A549 (cell line): Measurements from ENCODE around the gene COG8. TPM values are rescaled to one million over a fixed set of nuclear protein-coding genes. Genes with fewer than 3 reads are reported as not detected.
A peak's percentile ranks its signal among the peaks of the same experiment; 100 is the strongest.

Source experiments
- ATAC-seq, 2 experiments: fragments of 200-7000 bp in 1 of 2; fragments of >200 bp in 1 of 2; cut with Nextera tagmentation in 1 of 2; cut with Tn5 transposase in 1 of 2; 3 replicates each; pipeline versions ENCODE4 v1.8.0 to v1.9.1; 2018 to 2020; ENCODE audit warnings: mild to moderate bottlenecking in 1 of 2, moderate library complexity in 1 of 2
- CTCF ChIA-PET: fragments of 300-600 bp; sonication (Branson Sonifier 250); formaldehyde crosslinking; extraction: SDS; loops from one replicate; lab custom pipeline; 2021; ENCODE audit warnings: antibody characterized with exemption, inconsistent platforms; lab: Yijun Ruan, JAX
- POLR2A ChIA-PET: fragments of 350-600 bp; formaldehyde crosslinking; extraction: SDS; loops from one replicate; lab custom pipeline; 2021; ENCODE audit warnings: antibody characterized with exemption, inconsistent platforms; lab: Yijun Ruan, JAX
- DNase-seq, 2 experiments: peaks; one replicate each; pipeline versions ENCODE4 v3.0.0 to v3.0.0-alpha.2; 2011 to 2016; ENCODE audit warnings: low read depth in 1 of 2, low spot score in 1 of 2
- FAIRE-seq: peaks from 2 replicates; lab custom pipeline; 2011; peaks lifted over from hg19 to GRCh38; lab: Jason Lieb, UNC
- H3K27ac ChIP-seq, 2 experiments: fragments of >200 bp; sonication (Bioruptor Twin); formaldehyde crosslinking; 3 replicates each; pipeline ENCODE4 v1.5.1; 2016 to 2017
- H3K4me1 ChIP-seq: fragments of >200 bp; sonication (Bioruptor Twin); formaldehyde crosslinking; 3 replicates; pipeline ENCODE4 v1.6.1; 2016
- H3K4me2 ChIP-seq: fragments of >200 bp; sonication (Bioruptor Twin); formaldehyde crosslinking; 3 replicates; pipeline ENCODE4 v1.6.1; 2016
- H3K4me3 ChIP-seq: fragments of >200 bp; sonication (Bioruptor Twin); formaldehyde crosslinking; 3 replicates; pipeline ENCODE4 v1.5.1; 2016
- H3K9me3 ChIP-seq: fragments of >200 bp; sonication (Bioruptor Twin); formaldehyde crosslinking; 3 replicates; pipeline ENCODE4 v1.6.1; 2016
- BHLHE40 ChIP-seq: IDR thresholded peaks from 2 replicates; pipeline ENCODE4 v1.6.1; 2012; ENCODE audit warnings: low read depth, low read length, inconsistent platforms
- CBX2 ChIP-seq: fragments of 200-600 bp; sonication (generic); IDR thresholded peaks from 2 replicates; pipeline ENCODE4 v1.6.1; 2016; ENCODE audit warnings: low read depth, mild to moderate bottlenecking, borderline replicate concordance
- CHD2 ChIP-seq: fragments of 150-350 bp; IDR thresholded peaks from 2 replicates; pipeline ENCODE4 v1.6.1; 2014; ENCODE audit warnings: low read length; ENCODE audit not compliant: partially characterized antibody
- CHD4 ChIP-seq: fragments of 200-600 bp; sonication (generic); IDR thresholded peaks from 2 replicates; pipeline ENCODE4 v1.6.1; 2016; ENCODE audit warnings: antibody characterized with exemption, mild to moderate bottlenecking, borderline replicate concordance
- EHF ChIP-seq: fragments of 250-450 bp; sonication (Bioruptor Pico); IDR thresholded peaks from 2 replicates; pipeline ENCODE4 v1.5.0; 2020; ENCODE audit warnings: mild to moderate bottlenecking
- EHMT2 ChIP-seq: fragments of 200-600 bp; sonication (generic); IDR thresholded peaks from 2 replicates; pipeline ENCODE4 v1.6.1; 2016; ENCODE audit warnings: antibody characterized with exemption, low read depth, mild to moderate bottlenecking, moderate library complexity
- EP300 ChIP-seq, 2 experiments: fragments of >200 bp; sonication (Bioruptor Twin); formaldehyde crosslinking; IDR thresholded peaks; 2 replicates in 1 of 2; 3 replicates in 1 of 2; pipeline ENCODE4 v1.6.1; 2016 to 2017
- FOSL2 ChIP-seq, 2 experiments: fragments of 450-650 bp in 1 of 2; fragments of >200 bp in 1 of 2; sonication (Bioruptor Twin) in 1 of 2; formaldehyde crosslinking; IDR thresholded peaks; 2 replicates each; pipeline versions ENCODE4 v1.5.0 to v1.6.1; 2016 to 2020; ENCODE audit warnings: mild to moderate bottlenecking in 1 of 2, moderate library complexity in 1 of 2
- HDAC2 ChIP-seq: fragments of 200-600 bp; sonication (generic); IDR thresholded peaks from 2 replicates; pipeline ENCODE4 v1.6.1; 2016
- HOXA7 ChIP-seq: fragments of 250-450 bp; sonication (Bioruptor Pico); IDR thresholded peaks from 2 replicates; pipeline ENCODE4 v1.5.0; 2020; ENCODE audit warnings: mild to moderate bottlenecking, moderate library complexity
- JUNB ChIP-seq: fragments of >200 bp; sonication (Bioruptor Twin); formaldehyde crosslinking; IDR thresholded peaks from 2 replicates; pipeline ENCODE4 v1.6.1; 2016
- MAFK ChIP-seq: fragments of 450-650 bp; IDR thresholded peaks from 2 replicates; pipeline ENCODE4 v1.6.1; 2014; ENCODE audit not compliant: partially characterized antibody
- MYC ChIP-seq: IDR thresholded peaks from 2 replicates; pipeline ENCODE4 v1.6.1; 2012; ENCODE audit warnings: mild to moderate bottlenecking, inconsistent platforms, low read length, improper control_type of control experiment, borderline replicate concordance
- NPAS2 ChIP-seq: fragments of 250-450 bp; sonication (Bioruptor Pico); IDR thresholded peaks from 2 replicates; pipeline ENCODE4 v1.8.0; 2022; ENCODE audit warnings: mild to moderate bottlenecking, moderate library complexity, borderline replicate concordance
- PHF8 ChIP-seq: fragments of 200-600 bp; sonication (generic); IDR thresholded peaks from 2 replicates; pipeline ENCODE4 v1.6.1; 2016; ENCODE audit warnings: low read depth, mild to moderate bottlenecking, antibody characterized with exemption, moderate library complexity, borderline replicate concordance
- POLR2A ChIP-seq: IDR thresholded peaks from 2 replicates; pipeline ENCODE4 v1.6.1; 2012; ENCODE audit warnings: mild to moderate bottlenecking, low read length
- RFX5 ChIP-seq: fragments of 450-650 bp; IDR thresholded peaks from 2 replicates; pipeline ENCODE4 v1.7.1; 2014; ENCODE audit warnings: antibody characterized with exemption, mild to moderate bottlenecking, moderate library complexity
- SMC3 ChIP-seq: fragments of >200 bp; sonication (Bioruptor Twin); formaldehyde crosslinking; IDR thresholded peaks from 3 replicates; pipeline ENCODE4 v1.6.1; 2018; ENCODE audit warnings: inconsistent platforms
- SREBF2 ChIP-seq: fragments of 450-650 bp; IDR thresholded peaks from 2 replicates; pipeline ENCODE4 v1.6.1; 2014; ENCODE audit warnings: mild to moderate bottlenecking, moderate library complexity
- ZC3H11A ChIP-seq: fragments of 450-650 bp; IDR thresholded peaks from 2 replicates; pipeline ENCODE4 v1.6.1; 2014; ENCODE audit warnings: antibody characterized with exemption, mild to moderate bottlenecking
- WGBS: methylation state at CpG from one replicate; pipeline ENCODE4 v1.1.6; 2017; ENCODE audit errors: missing lambda C conversion rate; 5-methylcytosine and 5-hydroxymethylcytosine counted together
- polyA plus RNA-seq, 4 experiments: library from polyadenylated mRNA; depleted of rRNA in 3 of 4; stranded (reverse); fragments of >200 nt; fragmentation: RNase III in 1 of 4; extraction: RNeasy Plus Mini Kit Qiagen cat#74134 plus additional on column Dnase treatment in 1 of 4; gene quantifications; 2 replicates in 3 of 4; 3 replicates in 1 of 4; pipeline ENCODE4 v1.2.3, GENCODE V29; 2011 to 2017
- TF ChIP-seq, protein P1 (sequence below): IDR thresholded peaks from 2 replicates; pipeline ENCODE4 v1.6.1; 2012; ENCODE audit warnings: low read depth, borderline replicate concordance
- TF ChIP-seq, protein P2 (sequence below): fragments of 250-450 bp; sonication (Bioruptor Pico); IDR thresholded peaks from 2 replicates; pipeline ENCODE4 v1.5.0; 2020; ENCODE audit warnings: low read depth, mild to moderate bottlenecking, moderate library complexity

Gene COG8
- polyA plus RNA-seq, 2 of the 4 experiments (the other 2 are of a cell fraction), result 21.4 to 24.3 TPM

DNA sequence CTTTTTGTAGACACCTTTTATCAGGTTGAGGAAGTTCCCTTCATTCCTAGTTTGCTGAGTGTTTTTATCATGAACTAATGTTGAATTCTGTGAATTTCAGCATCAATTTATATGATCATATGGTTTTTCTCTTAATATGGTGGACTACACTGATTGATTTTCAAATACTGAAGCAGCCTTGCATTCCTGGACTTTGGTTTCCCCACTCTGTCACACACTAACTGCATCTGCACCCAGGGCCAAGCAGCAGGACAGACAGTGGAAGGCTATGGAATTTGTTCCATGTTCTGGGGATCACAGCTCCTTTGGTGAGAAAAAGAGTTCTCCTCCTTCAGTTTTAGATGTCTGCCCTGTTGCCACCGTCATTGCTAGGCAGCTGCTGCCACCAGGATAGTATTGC lies 38.7 kb upstream of the COG8 start:
- no peak overlapping the region for H3K27ac ChIP-seq
- H3K9me3 ChIP-seq, result no peaks in the 10 kb centered on the region
- no peak overlapping the region for H3K4me3 ChIP-seq
- POLR2A ChIA-PET, result no interaction called here
- CTCF ChIA-PET, result interaction anchor here (1.5 kb wide), 1 partner anchor 12 kb away, joined by 3 read pairs; no protein-coding TSS in a partner anchor
- ATAC-seq, result no peak
- no peak for TF ChIP-seq EHF
- no peak for TF ChIP-seq JUNB
- TF ChIP-seq, protein P1, sequence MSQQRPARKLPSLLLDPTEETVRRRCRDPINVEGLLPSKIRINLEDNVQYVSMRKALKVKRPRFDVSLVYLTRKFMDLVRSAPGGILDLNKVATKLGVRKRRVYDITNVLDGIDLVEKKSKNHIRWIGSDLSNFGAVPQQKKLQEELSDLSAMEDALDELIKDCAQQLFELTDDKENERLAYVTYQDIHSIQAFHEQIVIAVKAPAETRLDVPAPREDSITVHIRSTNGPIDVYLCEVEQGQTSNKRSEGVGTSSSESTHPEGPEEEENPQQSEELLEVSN, result no peak
- no peak for TF ChIP-seq SREBF2
- no peak for TF ChIP-seq HOXA7
- no peak for TF ChIP-seq CHD4
- no peak for TF ChIP-seq MYC
- no peak for TF ChIP-seq SMC3
- TF ChIP-seq POLR2A, result no peak
- no peak for TF ChIP-seq NPAS2 (CRISPR knock-in tag)
- no peak for TF ChIP-seq CBX2
- TF ChIP-seq EP300 (IDR thresholded peaks at IDR 0.05), result no peak
- no peak for TF ChIP-seq FOSL2 (IDR thresholded peaks at IDR 0.05)
- no peak for TF ChIP-seq FOSL2 (CRISPR knock-in tag; IDR thresholded peaks at IDR 0.05)
- no peak for TF ChIP-seq RFX5
- TF ChIP-seq MAFK, result no peak
- no peak overlapping the region for H3K4me2 ChIP-seq
- no peak for DNase-seq
- WGBS, result 82% methylated on average over 1 of the region's 1 CpG
- no peak for FAIRE-seq
- no peaks in the 10 kb centered on the region for H3K4me1 ChIP-seq

DNA sequence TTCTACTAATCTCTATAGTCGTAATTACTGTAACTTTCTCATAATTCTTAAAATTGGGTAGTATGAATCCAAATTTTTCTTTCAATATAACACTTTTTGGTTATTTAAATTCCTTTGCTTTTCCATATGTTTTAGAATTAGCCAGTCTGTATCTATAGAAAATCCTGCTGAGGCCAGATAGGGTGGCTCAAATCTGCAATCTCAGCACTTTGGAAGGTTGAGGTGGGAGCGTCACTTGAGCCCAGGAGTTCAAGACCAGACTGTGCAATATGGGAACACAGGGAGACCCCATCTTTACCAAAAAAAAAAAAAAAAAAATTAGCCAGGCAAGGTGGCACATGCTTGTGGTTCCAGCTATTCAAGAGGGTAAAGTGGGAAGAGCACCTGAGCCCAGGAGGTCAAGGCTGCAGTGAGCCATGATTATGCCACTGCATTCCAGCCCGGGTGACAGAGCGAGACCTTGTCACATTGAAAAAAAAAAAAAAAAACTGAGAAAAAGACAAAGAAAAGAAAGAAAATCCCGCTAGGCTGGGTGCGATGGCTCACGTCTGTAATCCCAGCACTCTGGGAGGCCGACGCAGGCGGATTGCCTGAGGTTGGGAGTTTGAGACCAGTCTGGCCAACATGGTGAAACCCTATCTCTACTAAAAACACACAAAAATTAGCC lies 37.2 kb upstream of the COG8 start:
- DNase-seq (no peak), FAIRE-seq (no peak), ATAC-seq (no peak)
- Histone ChIP-seq H3K4me1 (no peaks in the 10 kb centered on the region), H3K9me3 (no peaks in the 10 kb centered on the region), H3K27ac (no peak overlapping the region), H3K4me2 (no peak overlapping the region), H3K4me3 (no peak overlapping the region)
- 93% methylated on average over 10 of the region's 10 CpGs for WGBS
- TF ChIP-seq MAFK (peak; percentile 91), EHF (no peak)
- POLR2A ChIA-PET, result interaction anchor here (0.5 kb wide), 1 partner anchor 17 kb away, joined by 6 read pairs; no protein-coding TSS in a partner anchor
- CTCF ChIA-PET, result interaction anchor here (0.6 to 0.7 kb wide), 2 partner anchors 30 to 226 kb away, joined by 3 read pairs; no protein-coding TSS in a partner anchor

DNA sequence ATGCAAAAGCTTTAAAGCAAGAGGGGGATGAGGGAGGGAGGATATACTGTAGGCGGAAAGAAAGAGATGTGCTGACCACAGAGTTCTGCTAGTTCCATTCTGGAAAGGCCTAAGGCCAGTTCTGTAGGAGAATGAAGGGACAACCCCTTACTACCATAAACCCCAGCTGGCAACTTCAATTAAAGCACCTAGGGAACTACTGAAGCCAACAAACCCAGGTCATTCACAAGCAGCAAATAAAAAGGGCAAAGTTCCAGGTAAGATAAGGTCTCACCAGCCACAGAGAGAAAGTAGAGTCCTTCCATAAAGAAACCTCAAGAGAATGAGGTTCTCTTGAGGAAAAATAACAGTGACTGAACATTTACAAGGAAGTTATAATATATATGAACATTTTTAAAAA lies 33.7 kb upstream of the COG8 start:
- CTCF ChIA-PET, result interaction anchor here (0.8 to 1.7 kb wide), 3 partner anchors 9 to 24 kb away, joined by 3 to 6 read pairs (median 3); no protein-coding TSS in a partner anchor
- H3K4me2 ChIP-seq, result no peak overlapping the region
- no peaks in the 10 kb centered on the region for H3K4me1 ChIP-seq
- DNase-seq (no peak), FAIRE-seq (no peak), ATAC-seq (no peak)
- no peak overlapping the region for H3K27ac ChIP-seq
- no peak overlapping the region for H3K4me3 ChIP-seq
- WGBS, result 100% methylated on average over 1 of the region's 1 CpG
- POLR2A ChIA-PET, result interaction anchor here (0.6 kb wide), 1 partner anchor 366 kb away, joined by 4 read pairs; no protein-coding TSS in a partner anchor
- H3K9me3 ChIP-seq, result no peaks in the 10 kb centered on the region
- TF ChIP-seq PHF8, result no peak

DNA sequence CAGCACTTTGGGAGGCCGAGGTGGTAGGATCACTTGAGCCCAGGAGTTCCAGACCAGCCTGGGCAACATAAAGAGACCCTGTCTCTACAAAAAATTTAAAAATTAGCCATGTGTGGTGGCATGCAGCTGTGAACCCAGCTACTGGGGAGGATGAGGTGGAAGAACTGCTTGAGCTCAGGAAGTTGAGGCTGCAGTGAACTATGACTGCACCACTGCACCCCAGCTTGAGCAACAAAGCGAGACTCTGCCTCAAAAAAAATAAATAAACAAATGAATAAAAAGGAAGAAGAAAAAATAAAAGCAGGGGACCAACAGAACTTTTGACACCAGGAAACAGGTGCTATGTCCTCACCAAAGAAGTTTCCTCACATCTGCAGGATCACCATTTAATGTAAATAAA lies 32.2 kb upstream of the COG8 start:
- Histone ChIP-seq H3K4me2 (no peak overlapping the region), H3K27ac (no peak overlapping the region), H3K9me3 (no peaks in the 10 kb centered on the region), H3K4me3 (no peak overlapping the region), H3K4me1 (no peaks in the 10 kb centered on the region)
- DNase-seq, result no peak
- no peak for TF ChIP-seq PHF8
- no peak for TF ChIP-seq EHMT2
- TF ChIP-seq BHLHE40, result no peak
- TF ChIP-seq, protein P2, sequence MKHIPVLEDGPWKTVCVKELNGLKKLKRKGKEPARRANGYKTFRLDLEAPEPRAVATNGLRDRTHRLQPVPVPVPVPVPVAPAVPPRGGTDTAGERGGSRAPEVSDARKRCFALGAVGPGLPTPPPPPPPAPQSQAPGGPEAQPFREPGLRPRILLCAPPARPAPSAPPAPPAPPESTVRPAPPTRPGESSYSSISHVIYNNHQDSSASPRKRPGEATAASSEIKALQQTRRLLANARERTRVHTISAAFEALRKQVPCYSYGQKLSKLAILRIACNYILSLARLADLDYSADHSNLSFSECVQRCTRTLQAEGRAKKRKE (CRISPR knock-in tag), result no peak
- TF ChIP-seq CHD2, result no peak
- TF ChIP-seq ZC3H11A, result no peak
- no peak for TF ChIP-seq HDAC2
- ChIA-PET POLR2A (no interaction called here), CTCF (interaction anchor here (1.4 kb wide), 1 partner anchor 25 kb away, joined by 3 read pairs; no protein-coding TSS in a partner anchor)
- no peak for ATAC-seq
- FAIRE-seq, result no peak
- 95% methylated on average over 2 of the region's 2 CpGs for WGBS
